22Rv1 (cell line): Measurements from ENCODE around the gene TAS2R9.

Source experiments
- ZFX ChIP-seq: fragments of 450-650 bp; IDR thresholded peaks from 2 replicates; pipeline ENCODE4 v1.6.1; 2017; ENCODE audit warnings: antibody characterized with exemption, borderline replicate concordance
- TF ChIP-seq, protein P1 (sequence below): fragments of 450-650 bp; IDR thresholded peaks from 2 replicates; pipeline ENCODE4 v1.5.1; 2017; ENCODE audit warnings: mild to moderate bottlenecking

- TF ChIP-seq, protein P1, sequence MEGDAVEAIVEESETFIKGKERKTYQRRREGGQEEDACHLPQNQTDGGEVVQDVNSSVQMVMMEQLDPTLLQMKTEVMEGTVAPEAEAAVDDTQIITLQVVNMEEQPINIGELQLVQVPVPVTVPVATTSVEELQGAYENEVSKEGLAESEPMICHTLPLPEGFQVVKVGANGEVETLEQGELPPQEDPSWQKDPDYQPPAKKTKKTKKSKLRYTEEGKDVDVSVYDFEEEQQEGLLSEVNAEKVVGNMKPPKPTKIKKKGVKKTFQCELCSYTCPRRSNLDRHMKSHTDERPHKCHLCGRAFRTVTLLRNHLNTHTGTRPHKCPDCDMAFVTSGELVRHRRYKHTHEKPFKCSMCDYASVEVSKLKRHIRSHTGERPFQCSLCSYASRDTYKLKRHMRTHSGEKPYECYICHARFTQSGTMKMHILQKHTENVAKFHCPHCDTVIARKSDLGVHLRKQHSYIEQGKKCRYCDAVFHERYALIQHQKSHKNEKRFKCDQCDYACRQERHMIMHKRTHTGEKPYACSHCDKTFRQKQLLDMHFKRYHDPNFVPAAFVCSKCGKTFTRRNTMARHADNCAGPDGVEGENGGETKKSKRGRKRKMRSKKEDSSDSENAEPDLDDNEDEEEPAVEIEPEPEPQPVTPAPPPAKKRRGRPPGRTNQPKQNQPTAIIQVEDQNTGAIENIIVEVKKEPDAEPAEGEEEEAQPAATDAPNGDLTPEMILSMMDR, result no peak
- TF ChIP-seq ZFX, result no peak
Measured at GRCh38 chr12:10810068-10810467, at the start of gene TAS2R9.
